ENCODE results near the gene OLFM2. TPM values are rescaled to one million over a fixed set of nuclear protein-coding genes. Genes with fewer than 3 reads are reported as not detected.

Gene OLFM2
- total RNA-seq, 1 donor from 2014 or later: 55.0 TPM

DNA sequence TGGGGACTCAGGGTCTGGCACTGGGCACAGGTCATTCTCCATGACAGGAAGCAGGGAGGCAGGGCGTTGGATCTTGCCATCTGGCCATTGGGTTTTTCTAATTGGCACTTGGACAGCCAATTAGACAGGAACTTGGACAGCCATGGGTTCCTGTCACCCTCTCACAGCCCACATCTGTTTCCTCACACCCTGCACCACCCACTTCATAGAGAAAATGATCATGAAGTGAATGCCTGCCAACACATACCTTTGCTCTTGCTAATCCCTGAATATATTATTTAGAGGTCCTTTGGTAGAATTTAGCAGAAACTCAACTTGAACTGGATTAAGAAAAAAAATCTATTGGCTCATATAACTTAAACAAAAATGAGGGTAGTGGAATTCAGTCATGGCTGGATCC lies 4.9 kb upstream of the OLFM2 start:
- H3K4me1 Mint-ChIP-seq (ENCODE audit: low read depth): peaks cover 2% of the 10 kb centered on the region
- TF ChIP-seq, protein P1, sequence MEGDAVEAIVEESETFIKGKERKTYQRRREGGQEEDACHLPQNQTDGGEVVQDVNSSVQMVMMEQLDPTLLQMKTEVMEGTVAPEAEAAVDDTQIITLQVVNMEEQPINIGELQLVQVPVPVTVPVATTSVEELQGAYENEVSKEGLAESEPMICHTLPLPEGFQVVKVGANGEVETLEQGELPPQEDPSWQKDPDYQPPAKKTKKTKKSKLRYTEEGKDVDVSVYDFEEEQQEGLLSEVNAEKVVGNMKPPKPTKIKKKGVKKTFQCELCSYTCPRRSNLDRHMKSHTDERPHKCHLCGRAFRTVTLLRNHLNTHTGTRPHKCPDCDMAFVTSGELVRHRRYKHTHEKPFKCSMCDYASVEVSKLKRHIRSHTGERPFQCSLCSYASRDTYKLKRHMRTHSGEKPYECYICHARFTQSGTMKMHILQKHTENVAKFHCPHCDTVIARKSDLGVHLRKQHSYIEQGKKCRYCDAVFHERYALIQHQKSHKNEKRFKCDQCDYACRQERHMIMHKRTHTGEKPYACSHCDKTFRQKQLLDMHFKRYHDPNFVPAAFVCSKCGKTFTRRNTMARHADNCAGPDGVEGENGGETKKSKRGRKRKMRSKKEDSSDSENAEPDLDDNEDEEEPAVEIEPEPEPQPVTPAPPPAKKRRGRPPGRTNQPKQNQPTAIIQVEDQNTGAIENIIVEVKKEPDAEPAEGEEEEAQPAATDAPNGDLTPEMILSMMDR (IDR thresholded peaks at IDR 0.05; ENCODE audit: unreplicated experiment): no peak
- DNase-seq (ENCODE audit: low spot score, unreplicated experiment): no peak
- peaks cover 45% of the 10 kb centered on the region for H3K27me3 Mint-ChIP-seq
- H3K36me3 Mint-ChIP-seq (ENCODE audit: insufficient read depth): no peaks in the 10 kb centered on the region
- no peak overlapping the region for H3K4me3 Mint-ChIP-seq (ENCODE audit: low read depth)
- peaks cover 4% of the 10 kb centered on the region for H3K9me3 Mint-ChIP-seq (ENCODE audit: low read depth)
- no peak overlapping the region for H3K27ac Mint-ChIP-seq

DNA sequence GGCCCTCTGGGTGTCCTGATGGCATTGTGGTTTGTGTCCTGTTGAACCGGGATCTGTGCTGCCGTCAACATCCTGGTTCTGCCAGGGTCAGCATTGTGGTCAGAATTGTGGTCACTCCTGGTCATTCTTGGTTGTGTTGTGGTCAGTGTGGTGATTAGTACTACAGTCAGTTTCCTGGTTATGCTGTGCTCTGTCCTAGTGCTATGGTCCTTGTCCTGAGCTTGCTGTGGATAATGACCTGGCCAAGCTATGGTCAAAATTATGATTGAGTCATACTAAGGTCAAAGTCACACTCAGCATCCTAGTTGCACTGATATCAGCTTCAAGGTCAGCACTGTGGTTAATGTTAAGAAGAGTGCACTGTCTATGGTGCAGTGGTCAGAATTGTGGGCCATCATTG lies 4.5 kb upstream of the OLFM2 start:
- TF ChIP-seq, protein P1 (IDR thresholded peaks at IDR 0.05; ENCODE audit: unreplicated experiment): no peak
- no peak overlapping the region for H3K27ac Mint-ChIP-seq
- H3K4me1 Mint-ChIP-seq (ENCODE audit: low read depth): peaks cover 2% of the 10 kb centered on the region
- H3K27me3 Mint-ChIP-seq: peaks cover 45% of the 10 kb centered on the region
- H3K9me3 Mint-ChIP-seq (ENCODE audit: low read depth): peaks cover 4% of the 10 kb centered on the region
- H3K4me3 Mint-ChIP-seq (ENCODE audit: low read depth): no peak overlapping the region
- DNase-seq (ENCODE audit: low spot score, unreplicated experiment): no peak
- H3K36me3 Mint-ChIP-seq (ENCODE audit: insufficient read depth): no peaks in the 10 kb centered on the region

DNA sequence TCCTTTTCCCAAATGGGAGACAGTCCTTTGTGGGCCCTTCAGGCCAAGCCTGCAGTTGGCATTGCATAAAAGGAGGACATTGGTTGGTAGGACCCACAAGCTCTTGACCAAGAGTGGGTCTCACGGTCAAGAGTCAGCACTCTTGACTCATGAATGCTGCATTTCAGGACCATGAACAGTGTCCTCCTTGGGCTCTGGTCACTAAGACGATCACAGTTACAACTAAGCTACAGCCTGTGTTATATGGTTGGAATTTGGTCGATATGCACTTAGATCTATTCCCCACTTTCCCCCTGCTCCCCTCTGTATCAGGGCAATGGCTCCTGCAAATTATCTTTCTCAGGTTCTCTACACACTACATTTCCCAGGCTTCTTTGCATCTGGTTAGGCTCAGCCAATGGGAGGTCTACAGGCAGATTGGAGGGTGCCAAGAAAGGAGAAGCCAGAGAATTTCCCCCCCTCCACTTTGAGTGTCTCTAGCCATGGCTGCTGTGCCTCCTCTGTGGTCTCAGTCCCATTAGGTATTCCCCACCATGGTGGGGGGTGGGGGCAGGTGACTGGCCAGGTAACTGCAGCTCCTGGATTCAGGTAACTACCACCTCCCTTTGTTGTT lies 3.1 kb upstream of the OLFM2 start:
- no peak for DNase-seq (ENCODE audit: low spot score, unreplicated experiment)

DNA sequence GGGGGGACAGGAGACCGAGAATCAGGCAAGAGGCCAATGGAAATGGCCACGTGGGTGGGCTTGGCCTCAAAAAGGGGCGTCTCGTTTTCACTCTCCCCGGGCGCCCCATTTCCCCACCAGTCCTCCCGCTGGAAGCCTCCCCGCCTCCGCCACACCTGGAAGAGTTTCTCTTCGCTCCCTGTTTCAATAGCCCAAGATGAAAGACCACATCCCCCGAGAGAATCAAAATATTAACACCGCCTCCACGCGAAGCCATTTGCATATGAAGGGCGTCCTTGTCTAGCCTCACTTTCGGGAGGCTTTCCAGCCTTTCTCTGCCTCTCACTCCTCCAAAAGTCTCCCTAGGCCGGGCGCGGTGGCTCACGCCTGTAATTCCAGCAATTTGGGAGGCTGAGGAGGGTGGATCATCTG lies 691 bp upstream of the OLFM2 start:
- TF ChIP-seq, protein P1 (IDR thresholded peaks at IDR 0.05; ENCODE audit: unreplicated experiment): no peak
- peaks cover 37% of the 10 kb centered on the region for H3K27me3 Mint-ChIP-seq
- H3K36me3 Mint-ChIP-seq (ENCODE audit: insufficient read depth): no peaks in the 10 kb centered on the region
- H3K4me3 Mint-ChIP-seq (ENCODE audit: low read depth): peak overlapping the region; percentile 77
- no peak for DNase-seq (ENCODE audit: low spot score, unreplicated experiment)
- H3K9me3 Mint-ChIP-seq (ENCODE audit: low read depth): peaks cover 4% of the 10 kb centered on the region
- H3K4me1 Mint-ChIP-seq (ENCODE audit: low read depth): peaks cover 12% of the 10 kb centered on the region
- peak overlapping the region; percentile 18 for H3K27ac Mint-ChIP-seq

More for the DNA sequence above, 3.1 kb upstream of the OLFM2 start:
- peaks cover 4% of the 10 kb centered on the region for H3K9me3 Mint-ChIP-seq (ENCODE audit: low read depth)
- no peak overlapping the region for H3K4me3 Mint-ChIP-seq (ENCODE audit: low read depth)
- H3K27me3 Mint-ChIP-seq: peaks cover 46% of the 10 kb centered on the region
- TF ChIP-seq, protein P1 (IDR thresholded peaks at IDR 0.05; ENCODE audit: unreplicated experiment): no peak
- H3K27ac Mint-ChIP-seq: no peak overlapping the region
- no peaks in the 10 kb centered on the region for H3K36me3 Mint-ChIP-seq (ENCODE audit: insufficient read depth)
- H3K4me1 Mint-ChIP-seq (ENCODE audit: low read depth): peaks cover 12% of the 10 kb centered on the region

DNA sequence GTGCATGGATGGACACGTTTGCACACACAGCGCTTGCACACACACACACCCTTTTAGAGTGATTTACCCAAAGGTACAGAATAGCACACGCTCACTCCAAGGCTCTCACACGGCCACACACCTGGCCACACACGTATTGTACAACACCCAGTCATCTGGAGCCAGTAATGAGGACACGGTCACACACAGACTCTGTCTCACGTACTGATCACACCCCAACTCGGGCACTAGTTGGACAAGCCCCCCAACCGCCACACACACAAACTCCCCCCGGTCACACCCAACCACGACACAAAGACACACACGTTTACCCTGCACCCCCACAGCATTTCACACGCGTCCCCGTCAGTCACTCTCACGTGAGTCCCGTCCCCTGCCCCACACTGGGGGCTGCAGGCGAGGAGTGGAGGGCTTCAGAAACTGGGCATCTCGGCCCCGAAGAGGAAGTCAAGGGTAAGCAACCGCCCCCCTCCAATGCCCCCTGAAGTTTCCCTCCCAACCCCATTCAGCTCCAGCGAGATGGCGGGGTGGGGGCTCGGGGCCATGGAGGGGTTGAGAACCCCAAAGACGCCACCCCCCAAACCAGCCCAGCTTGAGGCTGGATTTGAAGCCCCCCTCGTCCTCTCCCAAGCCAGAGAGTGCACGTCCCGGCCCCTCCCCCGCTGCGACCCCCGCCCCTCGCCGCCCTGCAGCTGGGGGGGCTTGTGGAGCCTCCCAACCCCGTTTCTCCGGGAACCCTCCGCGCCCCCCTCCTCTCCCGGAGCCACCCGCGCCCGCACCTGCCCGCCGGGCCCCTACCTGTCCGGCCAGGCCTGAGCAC lies 599 bp downstream of the OLFM2 start:
- Mint-ChIP-seq H3K4me3 (ENCODE audit: low read depth) (peak overlapping the region; percentile 95), H3K9me3 (ENCODE audit: low read depth) (no peaks in the 10 kb centered on the region), H3K27me3 (peaks cover 25% of the 10 kb centered on the region), H3K27ac (peak overlapping the region; percentile 73), H3K4me1 (ENCODE audit: low read depth) (peaks cover 12% of the 10 kb centered on the region), H3K36me3 (ENCODE audit: insufficient read depth) (peaks cover 1% of the 10 kb centered on the region)
- TF ChIP-seq, protein P1 (IDR thresholded peaks at IDR 0.05; ENCODE audit: unreplicated experiment): no peak
- no peak for DNase-seq (ENCODE audit: low spot score, unreplicated experiment)

All from progenitor cell of endocrine pancreas (in vitro differentiated cells).